Activated naive CD4-positive, alpha-beta T cell treated with anti-CD3 and anti-CD28 coated beads, Interleukin-2, amount 10 ng/mL, durations not matched to agents 7 days and 5 days (primary cell): ENCODE results near the gene APLP2.

Experiments used
- CTCF ChIA-PET: fragments of 350-600 bp; sonication (Branson Sonifier 250); formaldehyde crosslinking; loops from one replicate; lab custom pipeline; 2021; ENCODE audit warnings: antibody characterized with exemption; lab: Charles Lee
- DNase-seq: peaks from one replicate; pipeline ENCODE4 v3.0.0-alpha.2; 2020
- H3K27ac Mint-ChIP-seq: one replicate; pipeline ENCODE4 v1.8.0; 2021; ENCODE audit warnings: mild to moderate bottlenecking, moderate library complexity, mixed read lengths
- H3K27me3 Mint-ChIP-seq: one replicate; pipeline ENCODE4 v1.8.0; 2021; ENCODE audit warnings: mild to moderate bottlenecking, mixed read lengths
- H3K36me3 Mint-ChIP-seq: one replicate; pipeline ENCODE4 v1.8.0; 2021; ENCODE audit warnings: mixed read lengths
- H3K4me1 Mint-ChIP-seq: one replicate; pipeline ENCODE4 v1.8.0; 2021; ENCODE audit warnings: mixed read lengths
- H3K4me3 Mint-ChIP-seq: one replicate; pipeline ENCODE4 v1.8.0; 2021; ENCODE audit warnings: mild to moderate bottlenecking, moderate library complexity, mixed read lengths
- H3K9me3 Mint-ChIP-seq: one replicate; pipeline ENCODE4 v1.8.0; 2021; ENCODE audit warnings: mixed read lengths

The APLP2 gene

DNA sequence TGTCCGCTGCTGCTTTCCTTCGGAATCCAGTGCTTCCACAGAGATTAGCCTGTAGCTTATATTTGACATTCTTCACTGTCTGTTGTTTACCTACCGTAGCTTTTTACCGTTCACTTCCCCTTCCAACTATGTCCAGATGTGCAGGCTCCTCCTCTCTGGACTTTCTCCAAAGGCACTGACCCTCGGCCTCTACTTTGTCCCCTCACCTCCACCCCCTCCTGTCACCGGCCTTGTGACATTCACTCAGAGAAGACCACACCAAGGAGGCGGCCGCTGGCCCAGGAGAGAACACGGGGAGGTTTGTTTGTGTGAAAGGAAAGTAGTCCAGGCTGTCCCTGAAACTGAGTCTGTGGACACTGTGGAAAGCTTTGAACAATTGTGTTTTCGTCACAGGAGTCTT is 74.4 kb downstream of the APLP2 start:
- H3K27ac Mint-ChIP-seq = no peak overlapping the region
- H3K36me3 Mint-ChIP-seq = no peaks in the 10 kb centered on the region
- no peak overlapping the region for H3K4me3 Mint-ChIP-seq
- H3K27me3 Mint-ChIP-seq = no peaks in the 10 kb centered on the region
- DNase-seq = no peak
- H3K9me3 Mint-ChIP-seq = no peaks in the 10 kb centered on the region
- CTCF ChIA-PET = interaction anchor here (3.1 kb wide), 1 partner anchor 12 kb away, joined by 11 read pairs; no protein-coding TSS in a partner anchor
- peaks cover 21% of the 10 kb centered on the region for H3K4me1 Mint-ChIP-seq

- peaks cover 21% of the 10 kb centered on the region for H3K4me1 Mint-ChIP-seq
- no peak for DNase-seq
These were observed 75.2 kb downstream of the APLP2 start for GRCh38 chr11:130144861-130145281.

GRCh38 chr11:130145311-130145812 is 75.7 kb downstream of the APLP2 start:
- H3K36me3 Mint-ChIP-seq = no peaks in the 10 kb centered on the region
- no peak overlapping the region for H3K27ac Mint-ChIP-seq
- no peaks in the 10 kb centered on the region for H3K9me3 Mint-ChIP-seq
- H3K27me3 Mint-ChIP-seq = no peaks in the 10 kb centered on the region
- peaks cover 21% of the 10 kb centered on the region for H3K4me1 Mint-ChIP-seq
- H3K4me3 Mint-ChIP-seq = no peak overlapping the region
- DNase-seq = no peak
- CTCF ChIA-PET = interaction anchor here (1.9 to 3.1 kb wide), 2 partner anchors 10 to 13 kb away, joined by 4 to 11 read pairs; no protein-coding TSS in a partner anchor

More at GRCh38 chr11:130144861-130145281, 75.2 kb downstream of the APLP2 start:
- Mint-ChIP-seq H3K27ac (no peak overlapping the region), H3K9me3 (no peaks in the 10 kb centered on the region), H3K36me3 (no peaks in the 10 kb centered on the region), H3K4me3 (no peak overlapping the region), H3K27me3 (no peaks in the 10 kb centered on the region)
- CTCF ChIA-PET = interaction anchor here (3.1 kb wide), 1 partner anchor 13 kb away, joined by 11 read pairs; no protein-coding TSS in a partner anchor

DNA sequence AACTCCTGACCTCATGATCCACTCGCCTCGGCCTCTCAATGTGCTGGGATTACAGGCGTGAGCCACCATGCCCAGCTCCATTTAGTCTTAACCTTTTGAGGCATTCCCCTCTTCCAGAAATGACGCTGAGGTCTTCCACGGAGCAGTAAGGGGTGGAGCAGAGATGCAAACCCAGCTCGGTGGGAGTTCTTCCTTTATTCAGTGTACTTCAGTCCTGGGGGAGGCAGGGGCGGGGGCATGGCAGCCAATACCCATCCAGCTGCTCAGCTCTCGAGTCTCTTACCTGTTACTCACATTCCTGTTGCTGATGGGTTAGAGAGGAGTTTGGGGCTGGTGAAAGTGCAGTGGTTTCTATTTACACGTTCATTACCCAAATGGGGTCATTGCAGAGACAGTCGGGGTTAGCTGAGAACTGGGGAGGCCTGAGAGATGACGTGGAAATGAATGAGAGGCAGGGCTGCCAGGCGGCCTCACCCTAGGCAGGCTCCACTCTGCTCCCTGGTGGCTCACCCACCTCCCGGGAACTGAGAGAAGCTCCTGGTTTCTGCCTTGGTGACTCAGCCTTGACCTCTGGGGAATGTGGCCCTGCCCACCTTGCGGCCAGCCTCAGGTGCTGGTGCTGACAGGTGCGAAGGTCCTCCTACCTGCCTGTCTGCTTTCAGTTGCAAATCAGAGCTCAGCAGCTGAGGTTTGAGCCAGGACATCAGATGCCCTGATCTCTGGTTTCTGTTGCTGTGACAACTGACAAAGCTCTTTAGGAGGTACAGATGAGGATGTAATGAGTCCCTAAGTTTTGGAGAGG is 76.5 kb downstream of the APLP2 start:
- H3K27me3 Mint-ChIP-seq = peaks cover 6% of the 10 kb centered on the region
- H3K36me3 Mint-ChIP-seq = no peaks in the 10 kb centered on the region
- no peak overlapping the region for H3K4me3 Mint-ChIP-seq
- H3K9me3 Mint-ChIP-seq = no peaks in the 10 kb centered on the region
- DNase-seq = no peak
- peak overlapping the region; percentile 7 for H3K27ac Mint-ChIP-seq
- H3K4me1 Mint-ChIP-seq = peaks cover 21% of the 10 kb centered on the region
- CTCF ChIA-PET = interaction anchor here (0.7 to 3.1 kb wide), 3 partner anchors 9 to 14 kb away, joined by 3 to 11 read pairs (median 4); no protein-coding TSS in a partner anchor

- Mint-ChIP-seq H3K27me3 (peaks cover 6% of the 10 kb centered on the region), H3K9me3 (no peaks in the 10 kb centered on the region), H3K4me1 (peaks cover 21% of the 10 kb centered on the region), H3K27ac (peak overlapping the region; percentile 7), H3K4me3 (no peak overlapping the region), H3K36me3 (no peaks in the 10 kb centered on the region)
- CTCF ChIA-PET = interaction anchor here (0.7 to 3.1 kb wide), 3 partner anchors 9 to 14 kb away, joined by 3 to 11 read pairs (median 4); no protein-coding TSS in a partner anchor
- peak; percentile 33 for DNase-seq
These were observed 77.1 kb downstream of the APLP2 start for GRCh38 chr11:130146796-130147195.

DNA sequence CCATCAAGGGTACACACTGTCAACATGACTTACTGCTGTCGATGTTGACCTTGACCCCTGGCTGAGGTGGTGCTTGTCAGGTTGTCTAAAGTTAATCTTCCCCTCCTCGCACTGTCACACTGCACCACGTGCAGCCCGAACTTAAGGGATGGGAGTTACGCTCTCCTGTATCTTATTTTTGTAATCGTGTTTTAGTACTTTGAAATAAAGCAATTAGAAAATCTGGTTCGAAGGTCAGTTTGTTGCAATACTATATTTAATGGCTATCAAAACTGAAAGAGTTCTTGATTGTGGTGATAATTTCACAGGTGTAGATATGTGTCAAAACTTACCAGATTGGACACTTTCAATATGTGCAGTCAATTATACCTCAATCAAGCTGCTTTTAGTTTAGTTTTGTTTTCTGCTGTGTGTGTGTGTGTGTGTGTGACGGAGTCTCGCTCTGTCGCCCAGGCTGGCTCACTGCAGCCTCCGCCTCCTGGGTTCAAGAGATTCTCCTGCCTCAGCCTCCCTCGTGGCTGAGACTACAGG is 79.2 kb downstream of the APLP2 start:
- Mint-ChIP-seq H3K4me1 (peaks cover 21% of the 10 kb centered on the region), H3K27ac (no peak overlapping the region), H3K36me3 (no peaks in the 10 kb centered on the region), H3K27me3 (peaks cover 10% of the 10 kb centered on the region), H3K9me3 (no peaks in the 10 kb centered on the region), H3K4me3 (no peak overlapping the region)
- CTCF ChIA-PET = no interaction called here
- DNase-seq = no peak

- Mint-ChIP-seq H3K9me3 (no peaks in the 10 kb centered on the region), H3K27me3 (peaks cover 20% of the 10 kb centered on the region), H3K27ac (no peak overlapping the region), H3K4me1 (peaks cover 18% of the 10 kb centered on the region), H3K4me3 (no peak overlapping the region), H3K36me3 (no peaks in the 10 kb centered on the region)
- CTCF ChIA-PET = no interaction called here
- no peak for DNase-seq
These were observed 81.1 kb downstream of the APLP2 start for GRCh38 chr11:130150790-130151189.

DNA sequence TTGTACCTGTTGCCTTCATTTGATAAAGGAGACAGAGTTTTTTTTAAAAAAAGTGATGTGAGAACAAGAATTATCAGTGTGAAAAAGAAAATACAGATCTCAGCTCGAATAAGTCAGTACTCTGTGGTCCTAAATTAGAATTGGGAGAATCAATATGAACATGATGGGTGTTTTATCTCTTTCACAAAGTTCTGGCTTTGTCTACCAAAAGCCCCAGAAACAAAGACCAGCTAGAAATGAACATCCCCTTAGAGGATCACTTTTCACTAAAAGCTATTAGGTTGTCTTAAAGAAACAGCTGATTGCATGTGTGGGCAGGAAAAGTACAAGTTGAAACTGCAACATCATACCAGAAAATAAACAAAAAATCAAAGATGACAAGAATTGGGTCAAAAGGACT is 81.5 kb downstream of the APLP2 start:
- Mint-ChIP-seq H3K4me3 (no peak overlapping the region), H3K36me3 (no peaks in the 10 kb centered on the region), H3K27me3 (peaks cover 23% of the 10 kb centered on the region), H3K9me3 (no peaks in the 10 kb centered on the region), H3K4me1 (peaks cover 17% of the 10 kb centered on the region), H3K27ac (no peak overlapping the region)
- DNase-seq = no peak
- CTCF ChIA-PET = no interaction called here

- no peak overlapping the region for H3K27ac Mint-ChIP-seq
- CTCF ChIA-PET = interaction anchor here (0.7 kb wide), 1 partner anchor 26 kb away, joined by 3 read pairs; no protein-coding TSS in a partner anchor
- H3K4me1 Mint-ChIP-seq = peaks cover 11% of the 10 kb centered on the region
- no peak for DNase-seq
- peaks cover 69% of the 10 kb centered on the region for H3K27me3 Mint-ChIP-seq
- H3K4me3 Mint-ChIP-seq = no peak overlapping the region
- no peaks in the 10 kb centered on the region for H3K9me3 Mint-ChIP-seq
- H3K36me3 Mint-ChIP-seq = no peaks in the 10 kb centered on the region
These were observed 86.7 kb downstream of the APLP2 start for GRCh38 chr11:130156108-130157022.

DNA sequence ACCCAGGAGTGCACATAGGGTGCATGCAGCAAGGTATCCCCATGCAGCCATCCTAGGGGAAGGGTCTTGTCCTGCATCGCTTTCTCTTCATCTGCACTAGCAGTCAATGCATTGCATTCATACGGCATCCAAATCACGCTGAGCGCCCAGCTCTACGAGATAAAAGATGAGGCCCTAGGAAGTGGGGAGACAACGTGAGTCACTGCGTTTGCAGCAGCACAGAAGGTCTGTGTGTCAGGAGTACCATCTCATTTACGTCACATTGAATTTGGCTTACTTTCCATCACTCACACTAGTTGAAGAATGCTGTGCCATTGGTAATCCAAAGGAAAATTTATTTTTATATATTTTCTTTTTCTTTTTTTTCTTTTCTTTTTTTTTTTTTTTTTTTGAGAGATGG is 87.4 kb downstream of the APLP2 start:
- no peaks in the 10 kb centered on the region for H3K36me3 Mint-ChIP-seq
- H3K4me1 Mint-ChIP-seq = peaks cover 11% of the 10 kb centered on the region
- no peak overlapping the region for H3K4me3 Mint-ChIP-seq
- no peak overlapping the region for H3K27ac Mint-ChIP-seq
- CTCF ChIA-PET = no interaction called here
- no peaks in the 10 kb centered on the region for H3K9me3 Mint-ChIP-seq
- peaks cover 76% of the 10 kb centered on the region for H3K27me3 Mint-ChIP-seq
- no peak for DNase-seq

DNA sequence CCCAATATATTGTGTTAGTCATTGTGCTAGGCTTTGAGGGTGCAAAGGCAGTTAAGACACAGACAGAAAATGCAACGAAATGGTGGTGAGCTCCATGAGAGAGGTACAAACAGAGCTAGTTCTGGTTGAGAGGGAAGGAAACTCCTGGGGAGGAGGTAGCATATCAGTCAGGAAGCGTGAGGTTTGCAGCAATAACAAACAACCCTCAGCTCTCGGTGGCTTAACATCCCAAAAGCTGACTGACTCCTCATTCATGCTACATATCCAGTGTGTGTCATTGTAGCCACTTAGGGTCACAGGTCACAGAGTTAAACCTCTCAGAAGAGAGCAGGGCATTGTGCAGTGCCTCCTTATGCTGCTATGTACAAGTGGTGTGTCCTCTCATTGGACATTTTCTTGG is 88.1 kb downstream of the APLP2 start:
- Mint-ChIP-seq H3K36me3 (no peaks in the 10 kb centered on the region), H3K4me1 (peaks cover 11% of the 10 kb centered on the region), H3K27ac (no peak overlapping the region), H3K4me3 (no peak overlapping the region), H3K27me3 (peaks cover 84% of the 10 kb centered on the region), H3K9me3 (no peaks in the 10 kb centered on the region)
- DNase-seq = no peak
- CTCF ChIA-PET = no interaction called here

DNA sequence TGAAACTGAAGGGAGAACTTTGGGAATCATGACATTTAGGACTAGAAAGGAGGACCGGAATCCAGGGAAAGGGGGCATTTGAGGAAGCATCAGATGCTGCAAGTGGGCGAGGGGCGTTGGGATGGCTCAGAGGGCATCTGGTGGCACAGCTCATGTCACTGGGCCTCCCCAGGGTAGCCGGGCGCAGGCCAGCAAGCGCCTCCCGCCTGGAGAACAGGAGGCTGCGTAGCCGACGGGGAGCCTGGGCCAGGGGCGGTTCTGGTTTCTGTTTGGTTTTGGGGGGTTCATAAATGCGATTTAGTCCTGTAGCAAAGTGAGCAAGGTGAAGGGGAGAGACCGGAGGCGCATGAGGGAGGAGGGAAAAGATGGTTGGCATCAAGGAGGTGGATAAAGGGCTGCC is 89.4 kb downstream of the APLP2 start:
- CTCF ChIA-PET = no interaction called here
- DNase-seq = no peak
- Mint-ChIP-seq H3K36me3 (no peaks in the 10 kb centered on the region), H3K9me3 (no peaks in the 10 kb centered on the region), H3K4me1 (peaks cover 11% of the 10 kb centered on the region), H3K27ac (no peak overlapping the region), H3K27me3 (peaks cover 92% of the 10 kb centered on the region), H3K4me3 (peak overlapping the region; percentile 4)

GRCh38 chr11:130159657-130160497 is 90.2 kb downstream of the APLP2 start, which contains the start of gene ST14:
Gene ST14 (plus strand): TSS chr11:130159782. CDS start chr11:130159980, 198 bp downstream.
- Mint-ChIP-seq H3K27me3 (peaks cover 89% of the 10 kb centered on the region), H3K36me3 (no peaks in the 10 kb centered on the region), H3K9me3 (no peaks in the 10 kb centered on the region), H3K27ac (no peak within 1 kb of the TSS), H3K4me3 (peak within 1 kb of the TSS; percentile 44), H3K4me1 (peaks cover 11% of the 10 kb centered on the region)
- CTCF ChIA-PET = interaction anchor here (0.6 kb wide), 1 partner anchor 205 kb away, joined by 3 read pairs; no protein-coding TSS in a partner anchor
- DNase-seq = peak; percentile 28
